Activated CD8-positive, alpha-beta T cell treated with anti-CD3 and anti-CD28 coated beads for 36 hours (primary cell): Measurements from ENCODE around the gene ACOX2. TPM values are rescaled to one million over a fixed set of nuclear protein-coding genes. Genes with fewer than 3 reads are reported as not detected.

Experiments
- ATAC-seq: fragments of 200-7000 bp; cut with Tn5 transposase; one replicate; pipeline ENCODE4 v1.10.0; 2021; ENCODE audit warnings: mild to moderate bottlenecking, moderate library complexity
- CTCF ChIA-PET: fragments of 350-600 bp; sonication (Branson Sonifier 250); formaldehyde crosslinking; loops from one replicate; lab custom pipeline; 2021; ENCODE audit warnings: antibody characterized with exemption; lab: Charles Lee
- POLR2A ChIA-PET: fragments of 350-600 bp; sonication (Branson Sonifier 250); formaldehyde crosslinking; loops from one replicate; lab custom pipeline; 2021; ENCODE audit warnings: antibody characterized with exemption; lab: Charles Lee
- DNase-seq: peaks from one replicate; pipeline ENCODE4 v3.0.0-alpha.2; 2020
- H3K27ac Mint-ChIP-seq: one replicate; pipeline ENCODE4 v1.8.0; 2021; ENCODE audit warnings: mild to moderate bottlenecking, mixed read lengths
- H3K27me3 Mint-ChIP-seq: one replicate; pipeline ENCODE4 v1.8.0; 2021; ENCODE audit warnings: mixed read lengths
- H3K36me3 Mint-ChIP-seq: one replicate; pipeline ENCODE4 v1.8.0; 2021; ENCODE audit warnings: low read depth, mixed read lengths
- H3K4me1 Mint-ChIP-seq: one replicate; pipeline ENCODE4 v1.8.0; 2021; ENCODE audit warnings: low read depth, mixed read lengths
- H3K4me3 Mint-ChIP-seq: one replicate; pipeline ENCODE4 v1.8.0; 2021; ENCODE audit warnings: mild to moderate bottlenecking, moderate library complexity, mixed read lengths
- H3K9me3 Mint-ChIP-seq: one replicate; pipeline ENCODE4 v1.8.0; 2021; ENCODE audit warnings: mixed read lengths
- intact Hi-C: fragments of 100-400 bp; cut with micrococcal nuclease; formaldehyde crosslinking; loops from one replicate; pipeline ENCODE4 v1.10.0; 2022
- total RNA-seq, 2 experiments: library from RNA; stranded (reverse); gene quantifications; one replicate each; pipeline ENCODE4 v1.2.3, GENCODE V29; 2021
- TF ChIP-seq, protein P1 (sequence below): fragments of 200-600 bp; IDR thresholded peaks from one replicate; pipeline ENCODE4 v1.8.0; 2022; ENCODE audit warnings: antibody characterized with exemption, mild to moderate bottlenecking

Gene ACOX2
- total RNA-seq, 2 experiments from 2014 or later = not detected

DNA sequence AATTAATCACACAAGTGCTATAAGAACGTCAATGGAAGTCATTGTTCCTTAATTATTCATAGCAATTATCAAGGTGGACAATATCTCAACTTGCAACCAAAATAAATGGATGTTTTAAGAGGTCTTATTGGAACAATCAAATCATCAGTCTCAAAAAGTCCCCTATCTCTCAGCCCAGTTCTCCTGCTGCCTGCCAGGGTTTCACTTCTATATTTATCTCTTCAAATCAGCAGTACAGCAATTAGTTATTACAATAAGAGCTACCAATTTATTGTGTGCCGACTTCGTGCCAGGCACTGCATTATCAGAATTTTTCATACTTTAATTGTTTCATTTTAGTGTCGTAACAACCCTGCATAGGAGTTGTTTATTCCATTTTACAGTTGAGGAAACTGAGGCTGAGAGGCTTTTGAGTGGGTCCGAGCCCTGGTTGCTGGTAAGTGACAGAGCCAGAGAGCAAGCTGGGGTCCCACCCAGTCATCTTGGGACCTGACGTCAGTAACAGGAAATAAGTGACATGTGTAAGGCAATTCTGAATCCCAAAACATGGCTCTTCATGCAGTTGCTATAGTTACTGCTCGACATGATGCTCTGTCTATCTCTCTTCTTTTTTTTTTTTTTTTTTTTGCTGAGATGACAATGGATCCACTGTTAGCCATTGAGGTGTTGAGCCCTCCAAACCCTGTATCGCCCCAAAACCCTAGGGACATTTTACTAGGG lies 53.9 kb downstream of the ACOX2 start:
- no peak for DNase-seq

DNA sequence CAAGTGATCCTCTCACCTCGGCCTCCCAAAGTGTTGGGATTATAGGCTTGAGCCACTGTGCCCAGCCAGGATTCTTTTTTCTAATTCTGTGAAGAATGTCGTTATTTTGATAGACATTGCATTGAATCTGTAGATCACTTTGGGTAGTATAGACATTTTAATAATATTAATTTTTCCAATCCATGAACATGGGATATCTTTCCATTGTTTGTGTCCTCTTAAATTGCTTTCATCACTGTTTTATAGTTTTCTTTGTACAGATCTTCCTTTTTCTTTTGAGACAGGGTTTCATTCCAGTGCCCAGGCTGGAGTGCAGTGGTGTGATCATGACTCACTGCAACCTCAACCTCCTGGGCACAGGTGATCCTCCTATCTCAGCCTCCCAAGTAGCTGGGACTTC lies 56.7 kb downstream of the ACOX2 start:
- Mint-ChIP-seq H3K4me1 (peaks cover under 1% of the 10 kb centered on the region), H3K4me3 (no peak overlapping the region), H3K27ac (no peak overlapping the region), H3K36me3 (no peaks in the 10 kb centered on the region), H3K9me3 (no peaks in the 10 kb centered on the region), H3K27me3 (no peaks in the 10 kb centered on the region)
- DNase-seq (no peak), ATAC-seq (no peak)
- ChIA-PET POLR2A (no interaction called here), CTCF (interaction anchor here (1.3 to 1.6 kb wide), 2 partner anchors 12 to 65 kb away, joined by 3 to 8 read pairs; partner anchors contain the start of gene KCTD6)
- TF ChIP-seq, protein P1, sequence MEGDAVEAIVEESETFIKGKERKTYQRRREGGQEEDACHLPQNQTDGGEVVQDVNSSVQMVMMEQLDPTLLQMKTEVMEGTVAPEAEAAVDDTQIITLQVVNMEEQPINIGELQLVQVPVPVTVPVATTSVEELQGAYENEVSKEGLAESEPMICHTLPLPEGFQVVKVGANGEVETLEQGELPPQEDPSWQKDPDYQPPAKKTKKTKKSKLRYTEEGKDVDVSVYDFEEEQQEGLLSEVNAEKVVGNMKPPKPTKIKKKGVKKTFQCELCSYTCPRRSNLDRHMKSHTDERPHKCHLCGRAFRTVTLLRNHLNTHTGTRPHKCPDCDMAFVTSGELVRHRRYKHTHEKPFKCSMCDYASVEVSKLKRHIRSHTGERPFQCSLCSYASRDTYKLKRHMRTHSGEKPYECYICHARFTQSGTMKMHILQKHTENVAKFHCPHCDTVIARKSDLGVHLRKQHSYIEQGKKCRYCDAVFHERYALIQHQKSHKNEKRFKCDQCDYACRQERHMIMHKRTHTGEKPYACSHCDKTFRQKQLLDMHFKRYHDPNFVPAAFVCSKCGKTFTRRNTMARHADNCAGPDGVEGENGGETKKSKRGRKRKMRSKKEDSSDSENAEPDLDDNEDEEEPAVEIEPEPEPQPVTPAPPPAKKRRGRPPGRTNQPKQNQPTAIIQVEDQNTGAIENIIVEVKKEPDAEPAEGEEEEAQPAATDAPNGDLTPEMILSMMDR = no peak
- intact Hi-C loops = no loop called here

More for the DNA sequence above, 53.9 kb downstream of the ACOX2 start:
- Mint-ChIP-seq H3K27ac (no peak overlapping the region), H3K27me3 (no peaks in the 10 kb centered on the region), H3K4me1 (no peaks in the 10 kb centered on the region), H3K36me3 (no peaks in the 10 kb centered on the region), H3K9me3 (no peaks in the 10 kb centered on the region), H3K4me3 (no peak overlapping the region)
- TF ChIP-seq, protein P1 = no peak
- ATAC-seq = peak; percentile 47
- ChIA-PET CTCF (interaction anchor here (1.5 to 2.9 kb wide), 2 partner anchors 9 to 19 kb away, joined by 4 to 8 read pairs; partner anchors contain the start of gene KCTD6), POLR2A (interaction anchor here (1.0 kb wide), 1 partner anchor 11 kb away, joined by 3 read pairs; no protein-coding TSS in a partner anchor)
- intact Hi-C loops = no loop called here

DNA sequence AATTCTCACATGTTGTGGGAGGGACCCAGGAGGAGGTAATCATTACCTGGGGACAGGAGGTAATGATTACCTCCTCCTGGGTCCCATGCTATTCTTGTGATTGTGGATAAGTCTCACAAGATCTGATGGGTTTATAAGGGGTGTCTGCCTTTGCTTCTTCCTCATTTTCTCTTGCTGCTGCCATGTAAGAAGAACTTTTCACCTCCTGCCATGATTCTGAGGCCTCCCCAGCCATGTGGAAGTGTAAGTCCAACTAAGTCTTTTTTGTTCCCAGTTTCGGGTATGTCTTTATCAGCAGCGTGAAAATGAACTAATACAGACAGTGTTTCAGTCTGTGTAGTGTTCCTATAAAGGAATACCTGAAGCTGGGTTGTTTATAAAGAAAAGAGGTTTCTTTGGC lies 58.2 kb downstream of the ACOX2 start:
- intact Hi-C loops = no loop called here
- Mint-ChIP-seq H3K27me3 (no peaks in the 10 kb centered on the region), H3K9me3 (no peaks in the 10 kb centered on the region), H3K27ac (no peak overlapping the region), H3K4me1 (peaks cover 13% of the 10 kb centered on the region), H3K36me3 (no peaks in the 10 kb centered on the region), H3K4me3 (no peak overlapping the region)
- TF ChIP-seq, protein P1 = no peak
- no peak for ATAC-seq
- ChIA-PET POLR2A (no interaction called here), CTCF (no interaction called here)
- DNase-seq = no peak

DNA sequence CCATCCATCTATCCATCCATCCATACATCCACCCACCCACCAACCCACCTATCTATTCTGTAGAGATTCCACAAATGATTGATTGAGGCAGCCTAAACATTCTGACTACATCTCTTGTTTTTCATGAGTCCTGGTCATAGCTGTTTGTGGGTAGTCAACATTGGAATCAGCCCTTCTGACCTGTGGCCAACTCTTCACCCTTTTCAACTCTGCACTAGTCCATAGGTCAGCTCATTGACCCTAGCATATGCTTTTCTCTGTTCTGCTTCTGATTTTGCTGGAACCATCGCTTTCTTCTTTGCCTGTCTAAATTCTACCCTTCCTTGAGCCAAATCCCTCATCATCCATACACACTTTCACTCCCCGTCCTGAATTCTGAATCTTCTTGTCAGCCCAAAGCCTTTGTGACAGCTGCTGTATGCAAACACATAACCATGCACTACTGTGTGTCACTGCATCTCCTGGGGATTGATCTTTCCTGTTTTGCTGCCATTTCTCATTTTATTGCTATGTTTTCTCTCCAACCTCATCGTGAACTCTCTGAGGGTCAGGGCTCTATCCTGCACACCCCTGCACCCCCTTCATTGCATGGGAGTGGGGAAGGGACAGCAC lies 61.9 kb downstream of the ACOX2 start:
- Mint-ChIP-seq H3K9me3 (no peaks in the 10 kb centered on the region), H3K27ac (no peak overlapping the region), H3K27me3 (no peaks in the 10 kb centered on the region), H3K36me3 (no peaks in the 10 kb centered on the region), H3K4me3 (no peak overlapping the region), H3K4me1 (peaks cover 35% of the 10 kb centered on the region)
- DNase-seq = no peak
- ATAC-seq = no peak
- TF ChIP-seq, protein P1 = no peak
- CTCF ChIA-PET = interaction anchor here (0.7 to 3.1 kb wide), 3 partner anchors 9 to 16 kb away, joined by 3 to 15 read pairs (median 5); partner anchors contain the start of gene KCTD6
- POLR2A ChIA-PET = no interaction called here
- intact Hi-C loops = no loop called here
